ENCODE data around the gene CFAP299.
"Not testable (repeated sequence)": the region's sequence is repeated elsewhere in the genome, so short reads cannot be mapped to it uniquely, and the experiment has no call there.

The CFAP299 gene

DNA sequence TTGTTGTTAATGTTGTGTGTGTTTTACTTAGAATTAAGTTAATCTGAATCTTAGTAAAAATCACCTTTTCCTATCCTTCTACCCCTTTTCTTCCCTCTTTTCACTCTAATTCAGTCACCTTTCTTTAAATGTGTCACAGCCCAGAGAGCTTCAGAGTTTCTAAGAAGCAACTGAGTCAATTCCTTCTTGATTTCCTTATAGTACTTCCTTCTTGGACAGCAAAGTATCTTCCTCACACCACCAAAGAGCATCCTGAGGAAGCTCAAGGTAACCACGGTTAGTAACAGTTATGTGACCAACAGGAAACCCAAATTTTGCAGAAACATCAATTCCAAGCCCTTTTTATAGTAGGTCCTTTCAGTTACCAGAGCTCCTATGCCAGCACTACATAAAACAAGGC lies 451.8 kb downstream of the CFAP299 start:
- no peak overlapping the region for H3K4me2 ChIP-seq (ENCODE audit: low read length)
- TF ChIP-seq EZH2phosphoT487 (IDR thresholded peaks at IDR 0.05; ENCODE audit: borderline replicate concordance, low read length), result no peak
- TF ChIP-seq, protein P1, sequence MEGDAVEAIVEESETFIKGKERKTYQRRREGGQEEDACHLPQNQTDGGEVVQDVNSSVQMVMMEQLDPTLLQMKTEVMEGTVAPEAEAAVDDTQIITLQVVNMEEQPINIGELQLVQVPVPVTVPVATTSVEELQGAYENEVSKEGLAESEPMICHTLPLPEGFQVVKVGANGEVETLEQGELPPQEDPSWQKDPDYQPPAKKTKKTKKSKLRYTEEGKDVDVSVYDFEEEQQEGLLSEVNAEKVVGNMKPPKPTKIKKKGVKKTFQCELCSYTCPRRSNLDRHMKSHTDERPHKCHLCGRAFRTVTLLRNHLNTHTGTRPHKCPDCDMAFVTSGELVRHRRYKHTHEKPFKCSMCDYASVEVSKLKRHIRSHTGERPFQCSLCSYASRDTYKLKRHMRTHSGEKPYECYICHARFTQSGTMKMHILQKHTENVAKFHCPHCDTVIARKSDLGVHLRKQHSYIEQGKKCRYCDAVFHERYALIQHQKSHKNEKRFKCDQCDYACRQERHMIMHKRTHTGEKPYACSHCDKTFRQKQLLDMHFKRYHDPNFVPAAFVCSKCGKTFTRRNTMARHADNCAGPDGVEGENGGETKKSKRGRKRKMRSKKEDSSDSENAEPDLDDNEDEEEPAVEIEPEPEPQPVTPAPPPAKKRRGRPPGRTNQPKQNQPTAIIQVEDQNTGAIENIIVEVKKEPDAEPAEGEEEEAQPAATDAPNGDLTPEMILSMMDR (IDR thresholded peaks at IDR 0.05; ENCODE audit: low read depth, low read length, poor library complexity, severe bottlenecking), result no peak

DNA sequence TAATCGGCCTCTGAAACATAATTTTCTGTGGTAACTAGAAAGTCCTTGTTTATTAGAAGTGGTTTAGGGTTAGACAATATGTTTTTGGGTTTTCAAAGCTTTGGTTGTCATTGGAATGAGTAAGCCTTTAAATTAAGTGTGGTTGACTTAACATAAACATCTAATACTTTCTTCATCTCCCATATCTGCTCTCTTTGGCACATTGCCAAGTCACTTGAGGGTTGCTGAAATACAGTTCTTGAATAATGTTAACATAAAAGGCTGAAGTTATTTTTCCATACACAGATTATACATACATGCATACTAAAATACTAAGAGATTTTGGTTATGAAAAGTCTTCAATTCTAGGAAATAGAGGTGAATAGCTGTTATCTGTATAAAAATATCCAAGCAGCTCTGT lies 453.3 kb downstream of the CFAP299 start:
- H3K27me3 ChIP-seq (ENCODE audit: control insufficient read depth, low read length), result no peaks in the 10 kb centered on the region
- no peak overlapping the region for H3K27ac ChIP-seq (ENCODE audit: low read depth, low read length)
- H3K4me2 ChIP-seq (ENCODE audit: low read length), result no peak overlapping the region
- H3F3A ChIP-seq (ENCODE audit: control insufficient read depth, insufficient read depth), result no peaks in the 10 kb centered on the region
- TF ChIP-seq, protein P1 (IDR thresholded peaks at IDR 0.05; ENCODE audit: low read depth, low read length, poor library complexity, severe bottlenecking), result no peak
- TF ChIP-seq EZH2phosphoT487 (IDR thresholded peaks at IDR 0.05; ENCODE audit: borderline replicate concordance, low read length), result no peak
- H3K36me3 ChIP-seq (ENCODE audit: control insufficient read depth, low read length), result no peaks in the 10 kb centered on the region
- no peaks in the 10 kb centered on the region for H4K20me1 ChIP-seq (ENCODE audit: control insufficient read depth, insufficient read depth, low read depth, low read length)
- no peak overlapping the region for H3K4me3 ChIP-seq (ENCODE audit: low read length)
- no peaks in the 10 kb centered on the region for H3K9me2 ChIP-seq (replicated peaks; ENCODE audit: control insufficient read depth, low read length)
- H3K9me3 ChIP-seq (ENCODE audit: control insufficient read depth, insufficient read depth, low read length), result no peaks in the 10 kb centered on the region
- no peaks in the 10 kb centered on the region for H3K79me2 ChIP-seq (ENCODE audit: control insufficient read depth, low read length)
- peaks cover 15% of the 10 kb centered on the region for H3K4me1 ChIP-seq (ENCODE audit: control insufficient read depth, low read length)

More for the DNA sequence above, 451.8 kb downstream of the CFAP299 start:
- no peaks in the 10 kb centered on the region for H4K20me1 ChIP-seq (ENCODE audit: control insufficient read depth, insufficient read depth, low read depth, low read length)
- H3K27ac ChIP-seq (ENCODE audit: low read depth, low read length), result no peak overlapping the region
- H3K27me3 ChIP-seq (ENCODE audit: control insufficient read depth, low read length), result no peaks in the 10 kb centered on the region
- peaks cover 15% of the 10 kb centered on the region for H3K4me1 ChIP-seq (ENCODE audit: control insufficient read depth, low read length)
- H3K9me3 ChIP-seq (ENCODE audit: control insufficient read depth, insufficient read depth, low read length), result no peaks in the 10 kb centered on the region
- H3K79me2 ChIP-seq (ENCODE audit: control insufficient read depth, low read length), result no peaks in the 10 kb centered on the region
- H3K9me2 ChIP-seq (replicated peaks; ENCODE audit: control insufficient read depth, low read length), result no peaks in the 10 kb centered on the region
- no peaks in the 10 kb centered on the region for H3F3A ChIP-seq (ENCODE audit: control insufficient read depth, insufficient read depth)
- H3K36me3 ChIP-seq (ENCODE audit: control insufficient read depth, low read length), result no peaks in the 10 kb centered on the region
- no peak overlapping the region for H3K4me3 ChIP-seq (ENCODE audit: low read length)

DNA sequence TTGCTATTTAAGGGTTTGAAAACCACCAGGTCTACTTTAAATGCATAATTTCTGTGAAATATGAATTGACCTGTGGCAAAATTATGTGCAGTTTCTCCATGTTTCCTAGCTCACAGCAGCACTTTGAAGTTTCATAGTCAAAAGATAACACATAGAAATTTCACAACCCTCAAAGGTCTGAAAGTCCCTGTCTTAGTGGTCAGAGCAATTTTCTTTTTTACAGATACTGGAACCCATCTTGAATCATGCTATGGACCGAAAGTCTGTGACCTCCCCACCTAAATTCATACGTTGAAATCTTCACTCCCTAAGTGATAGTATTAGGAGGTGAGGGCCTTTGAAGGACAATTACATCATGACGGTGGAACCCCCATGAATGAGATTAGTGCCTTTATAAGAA lies 454.6 kb downstream of the CFAP299 start:
- H3K79me2 ChIP-seq (ENCODE audit: control insufficient read depth, low read length), result no peaks in the 10 kb centered on the region
- TF ChIP-seq EZH2phosphoT487 (IDR thresholded peaks at IDR 0.05; ENCODE audit: borderline replicate concordance, low read length), result no peak
- TF ChIP-seq, protein P1 (IDR thresholded peaks at IDR 0.05; ENCODE audit: low read depth, low read length, poor library complexity, severe bottlenecking), result no peak
- no peak overlapping the region for H3K4me2 ChIP-seq (ENCODE audit: low read length)

DNA sequence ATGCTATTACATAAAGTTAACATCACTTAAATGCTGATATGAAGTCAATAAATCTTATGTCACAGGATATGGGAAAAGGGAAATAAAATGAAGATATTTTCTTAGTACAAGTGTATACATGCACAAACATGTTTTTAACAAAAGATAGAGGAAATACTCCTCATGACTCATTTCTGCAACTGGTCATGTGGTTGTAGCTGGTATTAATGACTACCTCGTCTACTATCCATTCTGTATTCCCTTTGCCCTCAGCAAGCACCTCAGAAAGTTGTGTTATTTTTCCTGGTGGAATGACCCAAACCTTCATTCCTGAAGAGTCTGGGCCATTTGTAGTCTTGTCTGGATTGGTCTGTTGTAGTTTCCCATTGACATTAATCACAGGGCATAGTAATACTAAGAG lies 458.1 kb downstream of the CFAP299 start:
- not testable (repeated sequence) for H3K9me2 ChIP-seq (replicated peaks; ENCODE audit: control insufficient read depth, low read length); H3K4me1 ChIP-seq (ENCODE audit: control insufficient read depth, low read length); H4K20me1 ChIP-seq (ENCODE audit: control insufficient read depth, insufficient read depth, low read depth, low read length); H3K27ac ChIP-seq (ENCODE audit: low read depth, low read length); H3K4me3 ChIP-seq (ENCODE audit: low read length); H3K27me3 ChIP-seq (ENCODE audit: control insufficient read depth, low read length); H3K4me2 ChIP-seq (ENCODE audit: low read length); H3F3A ChIP-seq (ENCODE audit: control insufficient read depth, insufficient read depth); H3K79me2 ChIP-seq (ENCODE audit: control insufficient read depth, low read length); H3K36me3 ChIP-seq (ENCODE audit: control insufficient read depth, low read length)
- H3K9me3 ChIP-seq (ENCODE audit: control insufficient read depth, insufficient read depth, low read length), result peaks cover 19% of the 10 kb centered on the region; the same call in 1 of the 2 replicates

More for the DNA sequence above, 454.6 kb downstream of the CFAP299 start:
- H4K20me1 ChIP-seq (ENCODE audit: control insufficient read depth, insufficient read depth, low read depth, low read length), result no peaks in the 10 kb centered on the region
- no peak overlapping the region for H3K27ac ChIP-seq (ENCODE audit: low read depth, low read length)
- H3K36me3 ChIP-seq (ENCODE audit: control insufficient read depth, low read length), result no peaks in the 10 kb centered on the region
- H3K9me2 ChIP-seq (replicated peaks; ENCODE audit: control insufficient read depth, low read length), result no peaks in the 10 kb centered on the region
- H3K4me1 ChIP-seq (ENCODE audit: control insufficient read depth, low read length), result peaks cover 15% of the 10 kb centered on the region
- H3K9me3 ChIP-seq (ENCODE audit: control insufficient read depth, insufficient read depth, low read length), result no peaks in the 10 kb centered on the region
- no peaks in the 10 kb centered on the region for H3K27me3 ChIP-seq (ENCODE audit: control insufficient read depth, low read length)
- no peaks in the 10 kb centered on the region for H3F3A ChIP-seq (ENCODE audit: control insufficient read depth, insufficient read depth)
- no peak overlapping the region for H3K4me3 ChIP-seq (ENCODE audit: low read length)

Measured in DOHH2 (cell line).